PC-9 (cell line): ENCODE measurements around the gene GPSM1.

Source experiments
- CTCF ChIP-seq: fragments of 200-600 bp; sonication (generic); conservative IDR thresholded peaks from 2 replicates; pipeline ENCODE4 v1.6.1; 2017; ENCODE audit warnings: mixed run types, antibody characterized with exemption, mild to moderate bottlenecking, moderate library complexity
- EZH2 ChIP-seq: fragments of 200-600 bp; sonication (generic); IDR thresholded peaks from 2 replicates; pipeline ENCODE4 v1.8.0; 2017; ENCODE audit warnings: antibody characterized with exemption, low read depth

GRCh38 chr9:136381311-136381710 is 54.0 kb downstream of the GPSM1 start:
- TF ChIP-seq EZH2 (no peak), CTCF (no peak)
